Glomerular endothelial cell (primary cell): ENCODE results near the gene ANKRD60. TPM values are rescaled to one million over a fixed set of nuclear protein-coding genes. Genes with fewer than 3 reads are reported as not detected.

Source experiments
- DNase-seq: peaks from one replicate; pipeline ENCODE4 v3.0.0-alpha.2; 2011; ENCODE audit warnings: low read depth, low spot score; ENCODE audit errors: extremely low read depth
- total RNA-seq: library from RNA; depleted of rRNA; stranded (reverse); fragments of >200 nt; gene quantifications from 2 replicates; pipeline ENCODE4 v1.2.3, GENCODE V29; 2015

ANKRD60 gene
- total RNA-seq, 1 donor from 2014 or later, result not detected

GRCh38 chr20:58245181-58245891, 16.9 kb upstream of the ANKRD60 start:
- no peak for DNase-seq

GRCh38 chr20:58244517-58245030, 16.1 kb upstream of the ANKRD60 start:
- no peak for DNase-seq

GRCh38 chr20:58243653-58244410, 15.4 kb upstream of the ANKRD60 start:
- DNase-seq, result no peak

GRCh38 chr20:58242824-58243223, 14.4 kb upstream of the ANKRD60 start:
- no peak for DNase-seq

- no peak for DNase-seq
These were observed 13.5 kb upstream of the ANKRD60 start for GRCh38 chr20:58241766-58242465.

GRCh38 chr20:58240471-58240870, 12.0 kb upstream of the ANKRD60 start:
- DNase-seq, result no peak

GRCh38 chr20:58239216-58239615, 10.8 kb upstream of the ANKRD60 start:
- no peak for DNase-seq

- no peak for DNase-seq
These were observed 10.0 kb upstream of the ANKRD60 start for GRCh38 chr20:58238490-58238889.

GRCh38 chr20:58237318-58238132, 9.1 kb upstream of the ANKRD60 start:
- no peak for DNase-seq

GRCh38 chr20:58236612-58237317, 8.3 kb upstream of the ANKRD60 start:
- DNase-seq, result peak; percentile 10

GRCh38 chr20:58235010-58235409, 6.6 kb upstream of the ANKRD60 start:
- DNase-seq, result no peak

GRCh38 chr20:58233881-58234528, 5.6 kb upstream of the ANKRD60 start:
- no peak for DNase-seq

- no peak for DNase-seq
These were observed 4.9 kb upstream of the ANKRD60 start for GRCh38 chr20:58233393-58233792.

GRCh38 chr20:58231683-58232082, 3.2 kb upstream of the ANKRD60 start:
- no peak for DNase-seq

- no peak for DNase-seq
These were observed 845 bp upstream of the ANKRD60 start for GRCh38 chr20:58229198-58229798.

- no peak for DNase-seq
These were observed 360 bp downstream of the ANKRD60 start for GRCh38 chr20:58228103-58228483.

GRCh38 chr20:58227391-58228102, 906 bp downstream of the ANKRD60 start:
- no peak for DNase-seq

GRCh38 chr20:58225452-58226200, 2.8 kb downstream of the ANKRD60 start:
- no peak for DNase-seq
